ENCODE results near the gene MTMR10.

DNA sequence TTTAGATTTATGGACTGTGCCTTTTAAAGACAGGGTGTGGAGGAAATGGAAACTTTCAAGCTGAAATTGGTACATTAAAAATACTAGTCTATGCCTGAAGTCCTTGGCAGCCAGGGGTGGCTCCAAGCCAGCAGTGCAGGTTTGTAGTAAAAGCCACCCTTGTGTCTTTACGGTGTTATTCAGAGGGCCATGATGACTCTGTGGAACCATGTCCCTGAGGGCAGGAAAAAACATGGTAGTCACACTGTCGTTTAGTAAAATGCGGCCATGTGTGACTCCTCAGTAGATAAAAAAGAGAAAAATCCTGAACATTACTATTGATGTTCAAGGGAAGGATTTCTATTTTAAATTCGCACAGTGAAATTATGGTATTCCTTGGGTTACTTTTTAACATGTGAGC lies 85.1 kb downstream of the MTMR10 start:
- TF ChIP-seq, protein P1, sequence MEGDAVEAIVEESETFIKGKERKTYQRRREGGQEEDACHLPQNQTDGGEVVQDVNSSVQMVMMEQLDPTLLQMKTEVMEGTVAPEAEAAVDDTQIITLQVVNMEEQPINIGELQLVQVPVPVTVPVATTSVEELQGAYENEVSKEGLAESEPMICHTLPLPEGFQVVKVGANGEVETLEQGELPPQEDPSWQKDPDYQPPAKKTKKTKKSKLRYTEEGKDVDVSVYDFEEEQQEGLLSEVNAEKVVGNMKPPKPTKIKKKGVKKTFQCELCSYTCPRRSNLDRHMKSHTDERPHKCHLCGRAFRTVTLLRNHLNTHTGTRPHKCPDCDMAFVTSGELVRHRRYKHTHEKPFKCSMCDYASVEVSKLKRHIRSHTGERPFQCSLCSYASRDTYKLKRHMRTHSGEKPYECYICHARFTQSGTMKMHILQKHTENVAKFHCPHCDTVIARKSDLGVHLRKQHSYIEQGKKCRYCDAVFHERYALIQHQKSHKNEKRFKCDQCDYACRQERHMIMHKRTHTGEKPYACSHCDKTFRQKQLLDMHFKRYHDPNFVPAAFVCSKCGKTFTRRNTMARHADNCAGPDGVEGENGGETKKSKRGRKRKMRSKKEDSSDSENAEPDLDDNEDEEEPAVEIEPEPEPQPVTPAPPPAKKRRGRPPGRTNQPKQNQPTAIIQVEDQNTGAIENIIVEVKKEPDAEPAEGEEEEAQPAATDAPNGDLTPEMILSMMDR (IDR thresholded peaks at IDR 0.05) = no peak
- no peak for TF ChIP-seq POLR2A (IDR thresholded peaks at IDR 0.05)
- no peak for TF ChIP-seq EP300 (IDR thresholded peaks at IDR 0.05)
- TF ChIP-seq POLR2AphosphoS5 (IDR thresholded peaks at IDR 0.05) = no peak

Measured in suprapubic skin (tissue), 4 donors.